Tibial nerve (tissue), 4 donors: ENCODE data around the gene B3GALT4. TPM values are rescaled to one million over a fixed set of nuclear protein-coding genes. Genes with fewer than 3 reads are reported as not detected.
A peak's percentile ranks its signal among the peaks of the same experiment; 100 is the strongest.
"Not testable (repeated sequence)": the region's sequence is repeated elsewhere in the genome, so short reads cannot be mapped to it uniquely, and the experiment has no call there.

Experiments
- DNase-seq, 2 donors: peaks; one replicate each; pipeline ENCODE4 v3.0.0-alpha.2; 2019; ENCODE audit warnings: low spot score in 2 of 2
- H3K27ac ChIP-seq, 4 donors: fragments of 200-600 bp; sonication (generic) in 3 of 4; one replicate each; pipeline ENCODE4 v1.5.1; 2017 to 2019; ENCODE audit warnings: mild to moderate bottlenecking in 1 of 4
- H3K27me3 ChIP-seq, 2 donors: fragments of 200-600 bp; sonication (generic) in 1 of 2; one replicate each; pipeline versions ENCODE4 v1.5.1 to v1.6.0; 2017 to 2019
- H3K36me3 ChIP-seq, 3 donors: fragments of 200-600 bp; sonication (generic); one replicate each; pipeline ENCODE4 v1.5.1; 2018 to 2019
- H3K4me1 ChIP-seq, 4 donors: fragments of 200-600 bp; sonication (generic) in 3 of 4; one replicate each; pipeline ENCODE4 v1.5.1; 2017 to 2019
- H3K4me3 ChIP-seq, 4 donors: fragments of 200-600 bp; sonication (generic) in 3 of 4; one replicate each; pipeline ENCODE4 v1.5.1; 2017 to 2019; ENCODE audit warnings: mild to moderate bottlenecking in 1 of 4, moderate library complexity in 1 of 4
- H3K9me3 ChIP-seq, 4 donors: fragments of 200-600 bp; sonication (generic) in 3 of 4; one replicate each; pipeline ENCODE4 v1.5.1; 2017 to 2019
- CTCF ChIP-seq, 5 experiments: fragments of 200-600 bp in 3 of 5; fragments of 450-650 bp in 2 of 5; sonication (generic) in 3 of 5; IDR thresholded peaks; one replicate each; pipeline ENCODE4 v1.5.1; 2016 to 2019; ENCODE audit warnings: antibody characterized with exemption in 5 of 5, mild to moderate bottlenecking in 3 of 5, moderate library complexity in 2 of 5
- EP300 ChIP-seq, 2 donors: sonication (generic); formaldehyde crosslinking; IDR thresholded peaks; one replicate each; pipeline ENCODE4 v1.6.1; 2017; ENCODE audit warnings: antibody characterized with exemption in 2 of 2, mild to moderate bottlenecking in 1 of 2
- POLR2A ChIP-seq, 2 donors: fragments of 450-650 bp; IDR thresholded peaks; one replicate each; pipeline ENCODE4 v1.6.1; 2017; ENCODE audit warnings: antibody characterized with exemption in 2 of 2, mild to moderate bottlenecking in 2 of 2, moderate library complexity in 2 of 2
- WGBS, 2 donors: methylation state at CpG; one replicate each; pipeline ENCODE4 v1.1.5; 2018; 5-methylcytosine and 5-hydroxymethylcytosine counted together
- total RNA-seq, 4 donors: library from RNA; depleted of rRNA; stranded (reverse); fragments of >200 nt; gene quantifications; one replicate each; pipeline ENCODE4 v1.1.0, GENCODE V29; 2016

B3GALT4 gene
- total RNA-seq, 4 donors from 2014 or later = 7.5 to 30.4 (median 17.7) TPM

- no peak for DNase-seq
- Histone ChIP-seq H3K27ac (no peak overlapping the region), H3K27me3 (no peaks in the 10 kb centered on the region), H3K9me3 (no peaks in the 10 kb centered on the region), H3K4me1 (peaks cover 0 to 33% (median 22%) of the 10 kb centered on the region in 4 donors), H3K36me3 (peaks cover 3 to 81% (median 19%) of the 10 kb centered on the region in 3 donors), H3K4me3 (no peak overlapping the region)
- TF ChIP-seq CTCF (IDR thresholded peaks at IDR 0.05) (no peak), POLR2A (IDR thresholded peaks at IDR 0.05) (no peak), EP300 (IDR thresholded peaks at IDR 0.05) (no peak)
- 75 to 81% methylated on average over 5 to 6 of the region's 6 CpGs for WGBS, 2 donors
These were observed 3.6 kb downstream of the B3GALT4 start for GRCh38 chr6:33280539-33280938.

- 88 to 92% methylated on average over 4 of the region's 4 CpGs for WGBS, 2 donors
These were observed 8.3 kb downstream of the B3GALT4 start for GRCh38 chr6:33285214-33285613.

DNA sequence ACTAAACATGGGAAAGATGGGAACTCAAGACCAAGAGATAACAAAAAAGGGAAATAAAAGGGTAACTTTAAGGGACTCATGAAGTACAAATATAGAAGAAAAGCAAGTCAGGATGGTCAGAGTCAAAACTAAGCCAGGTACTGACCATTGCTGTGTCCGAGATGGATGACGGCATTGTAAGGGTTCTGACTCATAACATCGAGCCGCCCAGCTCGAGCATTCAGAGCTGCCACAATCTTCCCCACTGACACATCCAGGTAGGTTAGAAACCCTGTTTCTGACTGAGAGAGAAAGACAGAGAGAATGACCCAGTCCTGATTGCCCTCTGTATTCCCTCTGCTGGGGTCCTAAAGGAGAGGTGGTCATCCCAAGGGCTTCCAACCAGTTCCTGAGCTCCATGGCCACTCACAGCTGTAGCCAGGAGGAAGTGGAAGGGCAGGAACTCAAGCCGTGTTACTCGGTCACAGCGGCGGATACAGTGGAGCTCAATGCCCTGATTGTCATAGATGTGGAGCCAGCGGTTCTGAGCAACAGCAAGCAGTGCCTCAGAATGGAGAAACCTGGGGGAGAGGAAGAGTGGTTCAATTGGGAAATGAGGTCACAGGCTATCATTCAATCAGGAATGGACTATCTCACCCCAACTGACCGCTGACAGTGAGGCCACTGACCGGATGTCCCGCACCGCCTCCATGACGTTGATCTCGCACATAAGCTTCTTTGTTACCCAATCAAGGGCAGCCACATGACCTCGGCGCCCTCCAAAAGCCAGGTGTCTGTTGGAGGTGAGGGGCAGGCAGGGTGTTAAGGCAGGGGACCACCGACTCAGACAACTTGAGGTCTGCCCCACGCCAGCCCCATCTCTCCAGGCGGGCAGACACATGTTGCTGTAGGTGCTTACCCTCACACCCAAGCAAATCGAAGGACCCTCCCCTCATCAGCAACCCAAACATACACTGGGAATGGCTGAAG is 10.3 kb downstream of the B3GALT4 start:
- Histone ChIP-seq H3K4me3 (no peak overlapping the region), H3K27me3 (no peaks in the 10 kb centered on the region), H3K4me1 (peaks cover 0 to 30% (median 17%) of the 10 kb centered on the region in 4 donors), H3K9me3 (no peaks in the 10 kb centered on the region), H3K36me3 (peaks cover 0 to 74% (median 3%) of the 10 kb centered on the region in 3 donors), H3K27ac (no peak overlapping the region)
- DNase-seq = no peak
- no peak for TF ChIP-seq POLR2A (IDR thresholded peaks at IDR 0.05)
- WGBS, 2 donors = 85 to 90% methylated on average over 18 to 22 of the region's 22 CpGs

More at GRCh38 chr6:33285214-33285613, 8.3 kb downstream of the B3GALT4 start:
- Histone ChIP-seq H3K36me3 (peaks cover 0 to 76% (median 3%) of the 10 kb centered on the region in 3 donors), H3K4me1 (peaks cover 0 to 22% (median 12%) of the 10 kb centered on the region in 4 donors)
- not testable (repeated sequence) for DNase-seq, H3K27ac ChIP-seq, H3K4me3 ChIP-seq, H3K9me3 ChIP-seq, H3K27me3 ChIP-seq

DNA sequence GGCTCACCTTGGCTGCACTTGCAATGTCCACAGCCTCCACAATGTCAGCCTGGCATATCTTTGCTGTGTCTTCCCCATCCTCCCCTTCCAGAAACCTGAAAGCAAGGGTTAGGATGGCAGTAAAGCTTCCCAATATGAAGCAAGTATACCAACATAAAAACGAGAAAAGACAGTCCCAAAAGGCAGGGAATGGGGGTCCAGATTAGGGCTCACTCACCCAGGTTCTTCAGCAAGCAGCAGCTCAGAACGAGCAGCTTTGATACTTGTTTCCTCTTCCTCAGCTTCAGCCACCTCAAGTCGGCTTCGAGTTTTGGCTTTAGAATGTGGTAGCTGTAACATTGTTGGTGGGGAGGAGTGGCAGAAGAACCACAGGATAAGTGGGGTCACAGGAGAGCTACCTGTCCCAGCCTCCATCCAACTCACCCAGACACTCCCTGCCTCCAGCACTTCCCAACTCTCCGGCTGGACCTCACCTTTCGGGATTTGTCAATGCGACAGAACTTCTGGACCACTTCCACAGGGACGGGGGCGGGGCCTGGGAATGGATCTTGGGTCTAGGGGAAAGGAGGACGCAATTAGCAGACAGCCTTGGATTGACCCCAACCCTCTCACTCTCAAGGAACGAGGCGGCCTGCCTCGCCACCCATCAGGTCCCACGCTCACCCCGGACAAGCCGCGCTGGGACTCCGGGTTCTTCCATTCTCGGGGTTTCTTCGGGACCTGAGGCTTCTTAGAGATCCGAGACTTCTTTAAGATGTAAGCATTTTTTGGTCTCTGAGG is 11.4 kb downstream of the B3GALT4 start:
- Histone ChIP-seq H3K9me3 (no peaks in the 10 kb centered on the region), H3K4me1 (peaks cover 0 to 30% (median 17%) of the 10 kb centered on the region in 4 donors), H3K4me3 (peak overlapping the region; percentile 63 to 86 (median 68)), H3K36me3 (peaks cover 3 to 74% (median 4%) of the 10 kb centered on the region in 3 donors), H3K27ac (peak overlapping the region in 3 of 4 donors; percentile 70 to 90 (median 70)), H3K27me3 (no peaks in the 10 kb centered on the region)
- WGBS, 2 donors = 15 to 16% methylated on average over 21 of the region's 21 CpGs
- no peak for TF ChIP-seq POLR2A (IDR thresholded peaks at IDR 0.05)
- TF ChIP-seq EP300 (IDR thresholded peaks at IDR 0.05) = no peak
- no peak for TF ChIP-seq CTCF (IDR thresholded peaks at IDR 0.05)
- no peak for DNase-seq

DNA sequence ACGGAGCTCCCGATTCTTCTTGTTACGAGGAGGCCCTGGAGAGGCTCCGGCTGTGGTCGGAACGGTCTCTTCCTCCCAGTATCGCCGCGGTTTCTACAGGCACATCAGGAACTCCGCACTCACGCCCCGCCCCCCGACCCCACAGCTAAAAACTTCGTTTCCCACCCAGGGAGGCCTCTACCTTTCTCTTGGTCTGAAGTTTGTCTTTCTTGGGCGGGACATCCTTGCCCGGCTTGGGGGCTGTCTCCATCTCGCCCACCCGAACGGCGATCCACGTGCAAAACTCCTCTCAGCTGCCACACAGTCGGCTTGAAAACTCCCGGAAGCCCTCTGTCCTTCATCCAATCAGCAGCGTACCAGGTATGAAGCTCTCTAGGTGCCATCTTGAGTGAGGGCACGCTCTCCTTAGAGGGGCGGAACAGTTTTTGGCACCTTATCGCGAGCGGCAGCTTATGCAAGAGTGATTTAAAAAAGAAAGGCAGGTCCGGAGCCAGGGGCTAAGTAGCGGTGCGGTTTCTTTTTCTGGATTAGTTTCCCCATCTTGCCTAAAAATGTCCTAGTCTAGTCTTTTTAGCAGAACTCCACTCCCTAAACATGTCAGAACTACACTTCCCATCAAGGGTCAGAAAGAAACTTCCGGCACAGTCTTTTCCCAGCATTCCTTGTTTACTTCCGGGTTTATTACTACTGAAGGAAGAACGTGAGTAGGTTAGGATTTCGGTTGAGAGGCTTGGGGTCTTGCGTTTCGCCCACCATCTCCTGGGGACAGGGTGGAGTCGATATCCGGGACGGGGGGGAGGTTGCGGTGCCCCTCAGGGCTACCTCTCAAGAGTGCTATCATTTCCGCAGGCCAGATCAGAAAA is 12.2 kb downstream of the B3GALT4 start, which contains the start of the genes PFDN6 and WDR46:
Gene PFDN6 (plus strand): TSS at position 681 of the 863 bp plus-strand sequence. CDS start 256 bp downstream, outside the sequence.
Gene WDR46 (minus strand): TSS at position 319 of the 863 bp plus-strand sequence. CDS start 69 bp downstream, at position 250.
- Histone ChIP-seq H3K4me3 (peak within 1 kb of the TSS; percentile 63 to 86 (median 68)), H3K36me3 (peaks cover 0 to 74% (median 6%) of the 10 kb centered on the region in 3 donors), H3K9me3 (no peaks in the 10 kb centered on the region), H3K4me1 (peaks cover 0 to 30% (median 17%) of the 10 kb centered on the region in 4 donors), H3K27me3 (no peaks in the 10 kb centered on the region), H3K27ac (peak within 1 kb of the TSS; percentile 70 to 90 (median 70))
- peak; percentile 86 to 88 for TF ChIP-seq EP300 (IDR thresholded peaks at IDR 0.05)
- peak in 1 of 2 donors; percentile 27 for TF ChIP-seq POLR2A (IDR thresholded peaks at IDR 0.05)
- no peak for TF ChIP-seq CTCF (IDR thresholded peaks at IDR 0.05)
- WGBS, 2 donors = 1% methylated on average over 37 to 42 of the region's 43 CpGs
- peak; percentile 51 to 83 for DNase-seq
